HEK293 (cell line): ENCODE results near the gene ARMC12.

ENCODE experiments used
- KLF1 ChIP-seq: fragments of 450-650 bp; formaldehyde crosslinking; IDR thresholded peaks from 2 replicates; pipeline ENCODE4 v1.5.1; 2016; ENCODE audit warnings: missing biosample characterization, missing genetic modification characterization
- KLF16 ChIP-seq: fragments of 450-650 bp; formaldehyde crosslinking; IDR thresholded peaks from 2 replicates; pipeline ENCODE4 v1.5.1; 2017; ENCODE audit warnings: missing biosample characterization, missing genetic modification characterization
- ZNF112 ChIP-seq: fragments of 450-650 bp; formaldehyde crosslinking; IDR thresholded peaks from 2 replicates; pipeline ENCODE4 v1.5.0; 2017; ENCODE audit warnings: missing biosample characterization, missing genetic modification characterization
- TF ChIP-seq, protein P1 (sequence below): fragments of 450-650 bp; formaldehyde crosslinking; IDR thresholded peaks from 2 replicates; pipeline ENCODE4 v1.5.1; 2016; ENCODE audit warnings: missing biosample characterization, missing genetic modification characterization, low read depth
- TF ChIP-seq, protein P2 (sequence below): fragments of 450-650 bp; formaldehyde crosslinking; IDR thresholded peaks from 2 replicates; pipeline ENCODE4 v1.5.1; 2016; ENCODE audit warnings: missing biosample characterization, missing genetic modification characterization
- TF ChIP-seq, protein P3 (sequence below): fragments of 450-650 bp; formaldehyde crosslinking; conservative IDR thresholded peaks from 2 replicates; pipeline ENCODE4 v1.5.1; 2016; ENCODE audit warnings: low read depth, missing biosample characterization, missing genetic modification characterization

DNA sequence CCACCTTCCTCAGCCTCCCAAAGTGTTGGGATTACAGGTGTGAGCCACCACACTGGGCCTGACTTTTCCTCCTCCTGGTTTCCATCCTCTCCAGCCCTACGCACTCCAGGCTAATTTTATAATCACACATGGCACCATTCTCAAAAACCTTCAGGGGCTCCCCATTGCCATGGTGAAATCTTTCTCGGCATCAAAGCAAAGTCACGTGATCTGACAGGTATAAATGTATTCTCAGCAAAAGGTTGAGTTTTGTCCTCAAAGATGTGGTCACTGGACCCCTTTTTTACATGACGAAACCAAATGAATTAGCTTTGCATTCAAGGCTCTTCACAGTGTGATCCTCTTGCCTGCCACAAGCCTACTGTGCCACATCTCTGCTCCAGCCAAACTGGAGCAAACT, 15.5 kb downstream of the ARMC12 start:
- TF ChIP-seq, protein P1, sequence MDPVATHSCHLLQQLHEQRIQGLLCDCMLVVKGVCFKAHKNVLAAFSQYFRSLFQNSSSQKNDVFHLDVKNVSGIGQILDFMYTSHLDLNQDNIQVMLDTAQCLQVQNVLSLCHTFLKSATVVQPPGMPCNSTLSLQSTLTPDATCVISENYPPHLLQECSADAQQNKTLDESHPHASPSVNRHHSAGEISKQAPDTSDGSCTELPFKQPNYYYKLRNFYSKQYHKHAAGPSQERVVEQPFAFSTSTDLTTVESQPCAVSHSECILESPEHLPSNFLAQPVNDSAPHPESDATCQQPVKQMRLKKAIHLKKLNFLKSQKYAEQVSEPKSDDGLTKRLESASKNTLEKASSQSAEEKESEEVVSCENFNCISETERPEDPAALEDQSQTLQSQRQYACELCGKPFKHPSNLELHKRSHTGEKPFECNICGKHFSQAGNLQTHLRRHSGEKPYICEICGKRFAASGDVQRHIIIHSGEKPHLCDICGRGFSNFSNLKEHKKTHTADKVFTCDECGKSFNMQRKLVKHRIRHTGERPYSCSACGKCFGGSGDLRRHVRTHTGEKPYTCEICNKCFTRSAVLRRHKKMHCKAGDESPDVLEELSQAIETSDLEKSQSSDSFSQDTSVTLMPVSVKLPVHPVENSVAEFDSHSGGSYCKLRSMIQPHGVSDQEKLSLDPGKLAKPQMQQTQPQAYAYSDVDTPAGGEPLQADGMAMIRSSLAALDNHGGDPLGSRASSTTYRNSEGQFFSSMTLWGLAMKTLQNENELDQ = no peak
- TF ChIP-seq, protein P2, sequence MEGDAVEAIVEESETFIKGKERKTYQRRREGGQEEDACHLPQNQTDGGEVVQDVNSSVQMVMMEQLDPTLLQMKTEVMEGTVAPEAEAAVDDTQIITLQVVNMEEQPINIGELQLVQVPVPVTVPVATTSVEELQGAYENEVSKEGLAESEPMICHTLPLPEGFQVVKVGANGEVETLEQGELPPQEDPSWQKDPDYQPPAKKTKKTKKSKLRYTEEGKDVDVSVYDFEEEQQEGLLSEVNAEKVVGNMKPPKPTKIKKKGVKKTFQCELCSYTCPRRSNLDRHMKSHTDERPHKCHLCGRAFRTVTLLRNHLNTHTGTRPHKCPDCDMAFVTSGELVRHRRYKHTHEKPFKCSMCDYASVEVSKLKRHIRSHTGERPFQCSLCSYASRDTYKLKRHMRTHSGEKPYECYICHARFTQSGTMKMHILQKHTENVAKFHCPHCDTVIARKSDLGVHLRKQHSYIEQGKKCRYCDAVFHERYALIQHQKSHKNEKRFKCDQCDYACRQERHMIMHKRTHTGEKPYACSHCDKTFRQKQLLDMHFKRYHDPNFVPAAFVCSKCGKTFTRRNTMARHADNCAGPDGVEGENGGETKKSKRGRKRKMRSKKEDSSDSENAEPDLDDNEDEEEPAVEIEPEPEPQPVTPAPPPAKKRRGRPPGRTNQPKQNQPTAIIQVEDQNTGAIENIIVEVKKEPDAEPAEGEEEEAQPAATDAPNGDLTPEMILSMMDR (tag by site-specific recombination) = no peak
- TF ChIP-seq KLF16 (no peak), ZNF112 (no peak), KLF1 (tag by site-specific recombination) (no peak)
- TF ChIP-seq, protein P3, sequence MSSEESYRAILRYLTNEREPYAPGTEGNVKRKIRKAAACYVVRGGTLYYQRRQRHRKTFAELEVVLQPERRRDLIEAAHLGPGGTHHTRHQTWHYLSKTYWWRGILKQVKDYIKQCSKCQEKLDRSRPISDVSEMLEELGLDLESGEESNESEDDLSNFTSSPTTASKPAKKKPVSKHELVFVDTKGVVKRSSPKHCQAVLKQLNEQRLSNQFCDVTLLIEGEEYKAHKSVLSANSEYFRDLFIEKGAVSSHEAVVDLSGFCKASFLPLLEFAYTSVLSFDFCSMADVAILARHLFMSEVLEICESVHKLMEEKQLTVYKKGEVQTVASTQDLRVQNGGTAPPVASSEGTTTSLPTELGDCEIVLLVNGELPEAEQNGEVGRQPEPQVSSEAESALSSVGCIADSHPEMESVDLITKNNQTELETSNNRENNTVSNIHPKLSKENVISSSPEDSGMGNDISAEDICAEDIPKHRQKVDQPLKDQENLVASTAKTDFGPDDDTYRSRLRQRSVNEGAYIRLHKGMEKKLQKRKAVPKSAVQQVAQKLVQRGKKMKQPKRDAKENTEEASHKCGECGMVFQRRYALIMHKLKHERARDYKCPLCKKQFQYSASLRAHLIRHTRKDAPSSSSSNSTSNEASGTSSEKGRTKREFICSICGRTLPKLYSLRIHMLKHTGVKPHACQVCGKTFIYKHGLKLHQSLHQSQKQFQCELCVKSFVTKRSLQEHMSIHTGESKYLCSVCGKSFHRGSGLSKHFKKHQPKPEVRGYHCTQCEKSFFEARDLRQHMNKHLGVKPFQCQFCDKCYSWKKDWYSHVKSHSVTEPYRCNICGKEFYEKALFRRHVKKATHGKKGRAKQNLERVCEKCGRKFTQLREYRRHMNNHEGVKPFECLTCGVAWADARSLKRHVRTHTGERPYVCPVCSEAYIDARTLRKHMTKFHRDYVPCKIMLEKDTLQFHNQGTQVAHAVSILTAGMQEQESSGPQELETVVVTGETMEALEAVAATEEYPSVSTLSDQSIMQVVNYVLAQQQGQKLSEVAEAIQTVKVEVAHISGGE = no peak
